CD4-positive, alpha-beta T cell treated with Interleukin-12 subunit alpha and Interleukin-12 subunit beta, for 1 hour (primary cell): ENCODE results near the gene UBXN6.
A peak's percentile ranks its signal among the peaks of the same experiment; 100 is the strongest.

ENCODE experiments used
- DNase-seq: peaks from one replicate; pipeline ENCODE4 v3.0.0-alpha.2; 2020

The UBXN6 gene

GRCh38 chr19:4402171-4403004 lies 55.2 kb downstream of the UBXN6 start, which contains the start of gene CHAF1A:
CHAF1A (plus strand) TSS chr19:4402640; CDS start chr19:4402763, 123 bp downstream.
- peak; percentile 99 for DNase-seq

DNA sequence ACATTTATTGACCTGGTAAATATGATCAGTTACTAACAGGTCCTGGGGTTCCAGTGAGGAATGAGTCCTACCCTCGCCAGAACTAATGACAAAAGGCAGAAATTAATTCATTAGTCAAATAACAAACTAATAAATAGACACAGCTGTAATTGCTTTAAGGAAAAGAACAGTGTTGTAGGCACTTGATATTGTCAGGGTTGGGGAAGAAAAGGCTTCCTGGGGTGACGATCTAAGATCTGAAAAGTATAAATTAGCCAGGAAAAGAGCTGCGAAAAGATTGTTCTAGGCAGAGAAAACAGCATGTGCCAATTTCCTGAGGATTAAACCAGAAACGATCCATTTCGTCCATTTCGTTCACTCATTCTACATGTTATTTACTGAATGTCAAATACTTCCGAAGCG lies 55.8 kb downstream of the UBXN6 start:
- no peak for DNase-seq

- DNase-seq, result peak; percentile 93
Observed at GRCh38 chr19:4400135-4400936, 57.3 kb downstream of the UBXN6 start, which contains the start of gene SH3GL1. SH3GL1 (minus strand) TSS chr19:4400547; CDS start chr19:4400368, 179 bp downstream.

GRCh38 chr19:4399812-4400134 lies 57.8 kb downstream of the UBXN6 start:
- no peak for DNase-seq

GRCh38 chr19:4396949-4397783 lies 60.4 kb downstream of the UBXN6 start:
- DNase-seq, result no peak
